HepG2 (cell line): ENCODE results near the gene ZNF829. TPM values are rescaled to one million over a fixed set of nuclear protein-coding genes. Genes with fewer than 3 reads are reported as not detected.

Experiments
- AHR ChIP-seq: IDR thresholded peaks from 2 replicates; pipeline ENCODE4 v1.6.1; 2018; ENCODE audit warnings: missing genetic modification reagents, missing compliant biosample characterization
- CEBPB ChIP-seq: IDR thresholded peaks from 2 replicates; pipeline ENCODE4 v1.6.1; 2011; ENCODE audit warnings: low read depth, low read length, improper control_type of control experiment, borderline replicate concordance
- CHD2 ChIP-seq: IDR thresholded peaks from 2 replicates; pipeline ENCODE4 v1.6.1; 2011; ENCODE audit warnings: low read depth, low read length, improper control_type of control experiment
- GATAD2A ChIP-seq: IDR thresholded peaks from 2 replicates; pipeline ENCODE4 v1.6.1; 2016
- HOXD1 ChIP-seq: sonication (generic); formaldehyde crosslinking; IDR thresholded peaks from 2 replicates; pipeline ENCODE4 v1.5.0; 2020; ENCODE audit warnings: missing genetic modification reagents
- JDP2 ChIP-seq: sonication (generic); formaldehyde crosslinking; IDR thresholded peaks from 2 replicates; pipeline ENCODE4 v1.8.1; 2022; ENCODE audit warnings: missing genetic modification reagents, borderline replicate concordance
- MTA3 ChIP-seq: sonication (generic); formaldehyde crosslinking; IDR thresholded peaks from 2 replicates; pipeline ENCODE4 v1.4.0; 2020; ENCODE audit warnings: missing genetic modification reagents
- NR2C2 ChIP-seq: sonication (generic); formaldehyde crosslinking; IDR thresholded peaks from 2 replicates; pipeline ENCODE4 v1.4.0; 2020; ENCODE audit warnings: missing genetic modification reagents, mild to moderate bottlenecking, moderate library complexity, borderline replicate concordance
- NR2F2 ChIP-seq: IDR thresholded peaks from 2 replicates; pipeline ENCODE4 v1.6.1; 2012; ENCODE audit warnings: low read depth, inconsistent platforms, borderline replicate concordance
- PAF1 ChIP-seq: IDR thresholded peaks from 2 replicates; pipeline ENCODE4 v1.6.1; 2016; ENCODE audit warnings: missing genetic modification reagents, missing compliant biosample characterization
- POLR2AphosphoS2 ChIP-seq: IDR thresholded peaks from 2 replicates; pipeline ENCODE4 v1.6.1; 2011; ENCODE audit warnings: low read depth, low read length, improper control_type of control experiment
- SCMH1 ChIP-seq: sonication (generic); formaldehyde crosslinking; IDR thresholded peaks from 2 replicates; pipeline ENCODE4 v1.9.0; 2021; ENCODE audit warnings: missing genetic modification reagents, mild to moderate bottlenecking, borderline replicate concordance
- TCF12 ChIP-seq, 2 experiments: fragments of 450-650 bp in 1 of 2; sonication (generic) in 1 of 2; formaldehyde crosslinking in 1 of 2; IDR thresholded peaks; 2 replicates each; pipeline versions ENCODE4 v1.6.1 to v1.8.0; 2017 to 2022; ENCODE audit warnings: antibody characterized with exemption in 1 of 2, mild to moderate bottlenecking in 1 of 2, missing genetic modification reagents in 1 of 2, moderate library complexity in 1 of 2
- ZBTB10 ChIP-seq: sonication (generic); formaldehyde crosslinking; IDR thresholded peaks from 2 replicates; pipeline ENCODE4 v1.4.0; 2020; ENCODE audit warnings: missing genetic modification reagents, borderline replicate concordance
- ZNF18 ChIP-seq: sonication (generic); formaldehyde crosslinking; IDR thresholded peaks from 2 replicates; pipeline ENCODE4 v1.8.0; 2022; ENCODE audit warnings: mild to moderate bottlenecking, missing genetic modification reagents; ENCODE audit not compliant: insufficient replicate concordance
- ZNF337 ChIP-seq: sonication (generic); formaldehyde crosslinking; IDR thresholded peaks from 2 replicates; pipeline ENCODE4 v1.5.1; 2020; ENCODE audit warnings: missing genetic modification reagents, low read depth, mild to moderate bottlenecking, borderline replicate concordance
- ZNF496 ChIP-seq: sonication (generic); formaldehyde crosslinking; IDR thresholded peaks from 2 replicates; pipeline ENCODE4 v1.8.1; 2023; ENCODE audit warnings: mild to moderate bottlenecking, moderate library complexity, missing genetic modification reagents; ENCODE audit not compliant: insufficient replicate concordance
- ZNF614 ChIP-seq: IDR thresholded peaks from 2 replicates; pipeline ENCODE4 v1.6.1; 2018; ENCODE audit warnings: missing biosample characterization, missing genetic modification reagents, inconsistent platforms, borderline replicate concordance
- ZNF660 ChIP-seq: sonication (generic); formaldehyde crosslinking; IDR thresholded peaks from 2 replicates; pipeline ENCODE4 v1.5.1; 2020; ENCODE audit warnings: mild to moderate bottlenecking, low read depth, missing genetic modification reagents, borderline replicate concordance
- ZNF672 ChIP-seq: sonication (generic); formaldehyde crosslinking; IDR thresholded peaks from 2 replicates; pipeline ENCODE4 v1.8.1; 2022; ENCODE audit warnings: missing genetic modification reagents
- ZNF713 ChIP-seq: sonication (generic); formaldehyde crosslinking; IDR thresholded peaks from 2 replicates; pipeline ENCODE4 v1.4.0; 2020; ENCODE audit warnings: mild to moderate bottlenecking, missing genetic modification reagents
- ZNF737 ChIP-seq: sonication (generic); formaldehyde crosslinking; IDR thresholded peaks from 2 replicates; pipeline ENCODE4 v1.5.0; 2020; ENCODE audit warnings: missing genetic modification reagents, mild to moderate bottlenecking, borderline replicate concordance
- ZNF775 ChIP-seq: sonication (generic); formaldehyde crosslinking; IDR thresholded peaks from 2 replicates; pipeline ENCODE4 v1.4.0; 2020; ENCODE audit warnings: missing genetic modification reagents, mild to moderate bottlenecking, moderate library complexity, borderline replicate concordance
- ZNF782 ChIP-seq: sonication (generic); formaldehyde crosslinking; IDR thresholded peaks from 2 replicates; pipeline ENCODE4 v1.4.0; 2020; ENCODE audit warnings: missing genetic modification reagents, mild to moderate bottlenecking, borderline replicate concordance
- ZSCAN21 ChIP-seq: sonication (generic); formaldehyde crosslinking; IDR thresholded peaks from 2 replicates; pipeline ENCODE4 v1.8.0; 2022; ENCODE audit warnings: mild to moderate bottlenecking, missing genetic modification reagents, moderate library complexity, borderline replicate concordance
- ZZZ3 ChIP-seq: sonication (generic); formaldehyde crosslinking; IDR thresholded peaks from 2 replicates; pipeline ENCODE4 v1.4.0; 2020; ENCODE audit warnings: missing genetic modification reagents, mild to moderate bottlenecking, borderline replicate concordance
- polyA plus RNA-seq, 8 experiments: library from polyadenylated mRNA; depleted of rRNA in 3 of 8; stranded (reverse) in 7 of 8; unstranded in 1 of 8; fragments of >200 nt; fragmentation: Illumina TruSeq in 4 of 8; extraction: Trizol in 4 of 8; gene quantifications; 2 replicates each; pipeline versions ENCODE4 v1.2.1 to v1.2.3, GENCODE V29; 2011 to 2016; ENCODE audit warnings: low read depth in 4 of 8, missing spikeins in 1 of 8, mixed read lengths in 1 of 8; ENCODE audit not compliant: insufficient read depth in 1 of 8
- total RNA-seq, 5 experiments: library from RNA; depleted of rRNA; stranded (reverse); fragments of >200 nt; fragmentation: Illumina TruSeq; extraction: Trizol; gene quantifications; 2 replicates each; pipeline ENCODE4 v1.2.3, GENCODE V29; 2016; ENCODE audit warnings: low read depth in 1 of 5

The ZNF829 gene
- total and polyA plus RNA-seq, 2 of the 13 experiments (the other 11 are each of a cell fraction or from before 2014, with no cell fraction given) = 0.15 to 0.86 TPM

GRCh38 chr19:36850559-36851442 lies 65.3 kb downstream of the ZNF829 start, which contains the start of gene ZNF345 (continued):
- TF ChIP-seq POLR2AphosphoS2 (no peak), TCF12 (IDR thresholded peaks at IDR 0.05) (no peak), TCF12 (CRISPR knock-in tag; IDR thresholded peaks at IDR 0.05) (no peak), HOXD1 (CRISPR knock-in tag) (no peak), ZNF18 (no peak), CEBPB (no peak), CHD2 (peak; percentile 96), ZNF614 (no peak), ZNF737 (CRISPR knock-in tag) (no peak), AHR (CRISPR knock-in tag) (no peak), NR2C2 (CRISPR knock-in tag) (peak; percentile 50; the same call in 1 of the 2 replicates), ZNF775 (CRISPR knock-in tag) (no peak), JDP2 (CRISPR knock-in tag) (no peak), NR2F2 (no peak), GATAD2A (CRISPR knock-in tag) (no peak), ZBTB10 (CRISPR knock-in tag) (no peak), ZNF672 (CRISPR knock-in tag) (no peak), ZNF337 (CRISPR knock-in tag) (0 out of 2 replicates have a peak, but pooled peaks have one; percentile 58), PAF1 (CRISPR knock-in tag) (no peak), ZNF660 (CRISPR knock-in tag) (no peak), SCMH1 (CRISPR knock-in tag) (no peak), MTA3 (CRISPR knock-in tag) (no peak), ZZZ3 (no peak), ZNF782 (no peak), ZNF496 (no peak), ZNF713 (CRISPR knock-in tag) (no peak), ZSCAN21 (CRISPR knock-in tag) (no peak)
